ENCODE results near the gene FOXO6.
A peak's percentile ranks its signal among the peaks of the same experiment; 100 is the strongest.

FOXO6 gene
- 1.1 to 2.8 (median 1.7) reads per million in 4 donors for total RNA-seq

DNA sequence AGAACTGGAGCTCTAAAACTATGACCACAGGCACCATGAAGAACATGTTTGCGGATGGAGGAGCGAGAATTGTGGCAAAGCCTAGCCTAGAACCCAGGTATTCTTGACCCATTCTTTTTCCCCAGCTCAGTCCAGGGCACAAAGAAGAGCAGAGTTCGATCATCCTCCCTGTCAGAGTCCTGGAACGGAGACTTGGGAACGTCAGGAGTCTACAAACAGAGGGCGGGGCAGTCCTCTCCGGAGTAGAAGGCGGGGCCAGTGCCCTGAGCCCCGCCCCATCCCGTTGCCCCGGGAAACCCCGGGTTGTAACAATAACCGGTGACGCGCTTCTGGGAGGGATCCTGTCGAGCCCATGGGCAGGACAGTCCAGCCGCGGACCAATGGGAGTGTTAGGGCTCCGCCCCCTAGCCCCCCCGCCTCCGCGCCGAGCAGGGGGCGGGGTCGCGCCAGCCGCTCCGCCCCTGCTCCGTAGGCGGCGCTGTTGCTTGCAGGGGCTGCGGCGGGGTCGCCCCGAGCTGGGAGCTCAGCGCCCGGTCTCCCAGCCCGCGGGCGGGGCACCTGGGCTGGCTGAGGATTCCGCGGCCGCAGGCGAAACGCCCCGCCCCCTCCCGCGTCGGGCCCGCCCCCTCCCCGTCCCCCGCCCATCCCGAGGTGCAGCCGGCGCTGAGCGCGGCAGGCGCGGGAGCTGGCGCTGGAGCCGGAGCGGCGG, at the start of gene FOXO6:
FOXO6 (plus strand) TSS at position 649 of the 709 bp plus-strand sequence.
- DNase-seq = peak; percentile 85 to 90 (median 90)

DNA sequence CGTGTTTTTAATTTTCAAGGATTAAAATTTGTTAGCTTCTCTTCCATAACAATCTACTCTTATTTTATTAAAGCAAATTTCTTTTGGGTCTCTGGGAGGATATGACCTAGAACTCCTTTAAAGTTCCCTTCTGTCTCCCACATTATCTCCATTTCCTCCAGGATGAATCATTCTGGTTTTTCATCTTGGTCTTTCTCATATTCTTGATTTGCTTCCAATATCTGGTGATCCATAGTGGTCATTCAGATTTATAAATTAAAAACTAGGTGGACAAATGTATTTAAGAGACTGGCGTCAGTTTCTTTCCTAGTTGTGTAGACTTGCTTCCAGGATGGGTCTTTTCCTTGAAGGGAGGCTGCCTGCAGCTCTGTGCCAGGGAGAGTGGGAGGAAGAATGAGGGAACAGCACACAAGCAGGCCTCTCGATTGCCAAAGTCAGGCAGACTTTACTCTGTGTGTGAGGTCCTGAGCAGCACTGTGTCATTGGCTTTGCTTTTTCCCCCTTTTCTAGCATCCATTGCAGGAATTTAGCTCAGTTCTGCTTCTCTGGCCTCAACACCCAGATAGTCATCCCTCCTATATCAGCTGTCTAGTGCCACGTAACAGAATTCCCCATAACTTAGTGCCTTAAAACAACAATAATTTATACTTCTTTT, 48.1 kb upstream of the FOXO6 start:
- DNase-seq = no peak

DNA sequence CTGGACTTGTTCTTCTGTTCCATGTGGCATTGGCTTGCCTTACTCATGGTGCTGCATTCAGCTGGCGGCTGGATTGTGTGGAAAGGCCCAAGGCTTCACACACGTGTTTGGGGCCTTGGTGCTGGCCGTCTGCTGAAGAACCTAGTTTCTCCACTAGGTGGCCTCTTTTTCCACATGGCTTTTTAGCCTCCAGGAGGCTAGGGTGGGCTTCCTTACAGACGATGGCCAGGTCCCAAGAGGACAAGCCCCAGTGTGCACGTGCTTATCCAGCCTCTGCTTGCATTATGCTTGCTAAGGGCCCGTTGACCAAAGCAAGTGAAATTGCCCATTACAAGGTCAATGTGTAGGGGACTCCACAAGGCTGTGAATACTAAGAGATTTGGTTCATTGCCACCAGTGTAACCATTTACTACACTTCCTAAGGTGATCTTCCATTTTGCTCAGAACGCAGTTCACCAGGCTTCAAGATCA, 47.5 kb upstream of the FOXO6 start:
- peak in 1 of 5 donors; percentile 5 for DNase-seq

DNA sequence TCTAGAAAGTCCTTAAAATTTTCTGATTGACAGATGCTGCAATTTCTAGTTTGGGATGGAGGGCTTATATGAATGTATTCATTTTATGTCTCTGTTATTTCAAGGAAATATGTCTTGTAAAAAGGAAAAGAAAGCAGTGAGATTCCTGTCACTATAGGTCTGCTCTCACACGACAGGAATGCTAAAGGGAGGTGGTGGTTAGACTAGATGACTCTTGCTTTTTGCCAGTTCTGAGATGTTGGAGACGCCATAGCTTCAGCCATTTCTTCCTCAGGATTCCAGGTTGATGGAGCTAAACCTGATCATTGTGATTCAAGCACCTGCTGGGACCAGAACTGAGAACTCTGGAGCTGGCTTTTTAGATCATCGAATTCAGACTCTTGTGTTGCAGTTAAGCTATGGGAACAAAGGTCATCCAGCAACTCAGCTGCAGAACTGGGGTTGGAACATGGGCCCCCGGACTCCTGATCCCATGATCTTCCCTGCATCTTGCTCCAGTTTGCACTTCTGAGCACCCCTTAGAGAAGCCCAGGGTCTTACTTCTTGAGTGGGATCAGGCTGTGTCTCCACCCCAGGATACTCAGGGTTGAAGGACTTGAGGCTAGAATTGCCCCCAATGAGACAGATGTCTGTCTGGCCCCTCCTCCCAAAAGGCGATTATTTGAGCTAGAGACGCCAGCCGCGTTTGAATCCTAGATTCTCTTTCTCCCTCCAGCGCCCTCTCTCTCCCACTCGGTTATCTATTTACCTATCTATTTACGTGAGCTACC, 46.7 kb upstream of the FOXO6 start:
- no peak for DNase-seq

DNA sequence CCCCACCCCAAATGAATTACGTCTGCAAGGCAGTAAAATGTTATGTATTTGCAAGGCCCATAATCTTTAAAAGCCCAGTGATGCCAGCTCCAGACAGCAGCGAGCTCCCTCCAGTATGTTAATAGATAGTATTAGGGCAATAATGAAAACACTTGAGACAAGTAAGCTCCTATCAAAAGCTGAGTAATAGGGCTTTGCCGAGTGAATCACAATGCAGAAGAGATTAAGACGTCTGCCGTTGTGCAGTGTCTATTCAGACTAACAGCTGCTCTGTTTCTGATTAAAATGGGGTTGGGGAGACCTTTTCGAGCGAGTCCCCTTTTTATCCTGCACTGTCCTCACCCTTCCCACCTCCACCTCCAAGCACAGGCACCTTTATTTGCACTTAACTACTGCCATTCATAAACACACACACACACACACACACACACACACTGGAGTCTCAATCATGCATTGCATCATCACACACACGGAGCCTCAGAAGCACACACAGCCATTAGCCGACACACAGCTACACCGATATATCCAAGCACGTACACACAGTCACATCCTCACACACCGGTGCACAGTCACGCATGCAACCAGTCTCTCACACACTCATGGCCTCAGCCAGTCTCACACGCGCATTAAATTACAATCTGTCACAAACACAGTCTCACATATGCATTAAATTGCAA, 46.0 kb upstream of the FOXO6 start:
- no peak for DNase-seq

DNA sequence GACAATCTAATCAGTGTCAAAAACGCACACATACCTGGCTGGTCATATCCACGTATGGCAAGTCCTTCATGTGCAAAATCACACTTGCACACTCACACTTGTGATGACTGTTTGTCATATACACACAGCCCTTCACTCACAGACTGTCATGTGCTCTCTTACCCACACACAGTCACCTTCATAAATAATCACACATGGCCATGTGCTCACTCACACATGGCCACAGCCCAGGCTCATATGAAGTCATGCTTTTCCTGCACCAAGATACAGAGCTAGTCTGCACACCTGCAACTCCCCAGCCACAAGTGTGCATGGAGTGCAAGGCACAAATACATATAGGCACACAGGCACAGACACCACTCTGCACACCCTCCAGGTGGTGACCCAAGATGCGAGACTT, 45.4 kb upstream of the FOXO6 start:
- DNase-seq = no peak

DNA sequence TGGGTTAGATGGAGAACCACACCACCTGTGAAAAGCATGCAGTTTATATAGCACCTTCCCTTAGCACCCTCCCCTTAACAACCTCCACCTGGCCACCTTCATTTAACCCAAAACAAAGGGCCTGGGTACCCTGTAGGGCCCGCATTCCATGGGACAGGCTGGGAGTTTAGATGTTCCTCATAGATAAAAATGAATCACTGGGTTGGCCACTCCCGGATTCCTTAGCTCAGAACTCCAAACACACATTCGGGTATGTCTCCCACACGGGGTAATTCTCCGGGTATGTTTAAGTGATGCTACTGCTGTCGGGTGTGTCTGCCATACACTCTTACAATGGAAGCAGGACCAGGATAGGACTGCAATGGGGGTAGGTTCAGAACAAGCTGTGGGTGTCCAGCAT, 43.9 kb upstream of the FOXO6 start:
- no peak for DNase-seq

DNA sequence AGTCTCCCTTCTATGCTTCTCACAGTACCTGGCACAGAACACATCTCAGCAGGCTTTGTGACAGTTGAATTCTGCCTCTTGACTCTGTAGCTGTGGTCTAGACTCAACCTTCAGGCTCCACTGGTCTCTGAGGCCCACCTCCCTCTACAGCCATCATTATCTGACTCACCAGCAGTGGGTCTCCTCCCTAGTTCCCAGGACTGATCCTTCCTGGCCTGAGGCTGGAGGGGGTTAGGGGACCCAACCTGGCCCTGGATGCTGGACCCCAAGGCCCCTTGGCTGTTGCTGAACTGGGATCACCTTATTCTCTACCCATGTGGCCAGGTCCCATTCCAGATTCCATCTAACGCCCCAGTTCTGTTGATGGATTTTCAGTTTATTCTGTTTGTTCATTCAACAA, 43.1 kb upstream of the FOXO6 start:
- DNase-seq = no peak

DNA sequence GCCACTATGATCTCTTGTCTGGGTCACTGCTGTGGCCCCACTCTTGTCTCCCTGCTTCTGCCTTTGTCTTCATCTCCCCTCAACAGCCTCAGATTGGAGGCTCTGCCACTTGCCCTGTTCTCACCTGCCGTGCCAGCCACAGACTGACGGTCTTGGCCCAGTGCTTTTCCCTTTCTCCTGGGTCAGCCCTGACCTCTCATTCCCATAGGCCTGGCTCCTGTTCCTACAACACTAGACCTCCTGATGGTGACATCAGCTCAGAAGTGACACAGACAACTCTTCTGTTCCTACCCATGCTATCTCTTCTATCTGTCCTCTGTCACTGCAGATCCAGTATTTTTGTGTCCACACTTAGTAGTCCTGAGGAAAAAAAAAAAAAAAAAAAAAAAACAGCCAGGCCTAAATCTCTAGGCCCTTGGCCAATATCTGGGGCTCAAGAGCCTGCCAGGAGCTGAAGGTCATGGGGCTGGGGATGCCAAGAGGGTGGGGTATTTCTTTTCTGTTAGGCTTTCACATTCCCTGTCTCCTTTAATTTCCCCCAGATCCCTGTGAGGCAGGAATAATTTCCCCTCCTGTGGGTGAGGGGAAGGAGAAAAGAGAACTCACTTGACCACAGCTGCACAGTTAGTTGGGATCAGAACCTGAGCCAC, 42.0 kb upstream of the FOXO6 start:
- DNase-seq = no peak

DNA sequence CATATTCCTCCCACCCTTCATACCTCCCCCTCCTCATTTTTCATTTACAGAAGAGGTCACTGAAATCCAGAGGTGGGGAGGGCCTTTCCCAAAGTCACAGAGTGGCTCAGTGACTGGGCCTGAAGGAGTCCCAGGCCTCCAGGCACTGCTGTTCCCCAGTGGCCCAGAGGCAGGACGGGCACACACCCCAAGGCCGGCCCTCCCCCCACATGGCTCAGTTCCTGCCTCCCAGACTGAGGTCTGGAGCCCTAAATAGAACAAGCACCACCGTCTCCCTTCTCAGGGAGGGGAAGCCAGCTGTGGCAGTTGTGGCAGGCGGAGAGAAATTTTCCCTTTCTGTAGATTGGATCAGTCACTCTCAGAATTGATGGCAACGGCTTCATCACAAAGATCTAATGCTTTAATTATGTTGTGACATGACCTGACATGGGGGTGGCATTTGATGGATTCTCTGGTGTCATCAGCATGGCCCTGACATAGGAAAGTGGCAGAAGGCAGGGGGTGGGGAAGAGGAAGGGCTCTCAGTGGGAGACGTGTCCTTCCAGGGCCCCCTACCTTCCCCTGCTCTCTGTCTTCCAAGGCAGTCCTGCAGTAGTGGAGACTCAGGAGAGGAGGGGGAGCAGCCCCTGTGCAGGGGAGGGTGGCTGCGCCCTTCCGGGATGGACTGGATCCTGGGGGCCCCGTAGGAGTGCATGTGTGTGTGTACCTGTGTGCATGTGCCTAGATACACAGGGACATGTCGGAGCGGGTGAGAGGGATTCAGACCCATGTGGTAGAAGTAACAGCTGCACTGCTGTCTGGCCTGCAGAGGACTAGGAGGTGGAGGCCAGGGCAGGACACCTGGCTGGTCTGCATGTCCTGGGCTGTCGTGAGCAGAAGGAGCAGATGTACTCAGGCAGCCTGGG, 41.2 kb upstream of the FOXO6 start:
- DNase-seq = no peak

DNA sequence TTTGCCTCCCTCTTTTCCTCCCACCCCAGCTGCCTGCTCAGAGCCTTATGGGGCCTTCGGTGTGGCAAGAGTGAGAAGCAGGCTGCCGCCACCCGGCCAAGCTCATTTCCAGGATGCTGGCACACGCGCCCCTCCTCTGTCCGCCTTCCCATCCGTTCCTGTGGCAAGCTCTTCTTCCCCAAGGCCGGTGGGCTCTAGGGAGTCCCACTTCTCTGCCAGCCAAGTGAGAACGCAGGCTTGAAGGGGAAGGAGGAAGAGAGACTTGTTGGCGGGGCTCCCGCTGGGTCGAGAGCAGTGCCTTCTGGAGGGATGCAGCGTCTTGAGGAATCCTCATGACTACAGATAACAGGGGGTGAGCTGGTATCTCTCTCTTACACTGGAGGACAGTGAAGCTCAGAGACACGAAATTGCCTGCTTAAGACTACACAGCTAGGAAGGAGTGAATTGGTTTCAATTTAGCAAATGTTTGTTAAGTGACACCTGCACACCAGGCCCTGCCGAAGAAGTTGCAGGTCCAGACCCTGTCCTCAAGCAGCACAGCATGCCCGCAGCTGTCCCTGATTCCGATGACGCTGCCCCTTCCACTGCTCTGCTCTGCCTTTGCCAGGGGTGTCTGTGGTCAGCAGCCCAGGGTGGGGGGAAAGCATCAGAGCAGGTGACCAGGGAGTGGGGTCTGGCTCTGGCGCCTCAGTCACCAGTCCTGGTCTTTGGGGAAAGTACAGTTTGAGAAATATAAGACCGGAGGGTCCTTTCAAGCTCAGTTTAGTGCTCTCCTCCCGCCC, 40.1 kb upstream of the FOXO6 start:
- DNase-seq = no peak

DNA sequence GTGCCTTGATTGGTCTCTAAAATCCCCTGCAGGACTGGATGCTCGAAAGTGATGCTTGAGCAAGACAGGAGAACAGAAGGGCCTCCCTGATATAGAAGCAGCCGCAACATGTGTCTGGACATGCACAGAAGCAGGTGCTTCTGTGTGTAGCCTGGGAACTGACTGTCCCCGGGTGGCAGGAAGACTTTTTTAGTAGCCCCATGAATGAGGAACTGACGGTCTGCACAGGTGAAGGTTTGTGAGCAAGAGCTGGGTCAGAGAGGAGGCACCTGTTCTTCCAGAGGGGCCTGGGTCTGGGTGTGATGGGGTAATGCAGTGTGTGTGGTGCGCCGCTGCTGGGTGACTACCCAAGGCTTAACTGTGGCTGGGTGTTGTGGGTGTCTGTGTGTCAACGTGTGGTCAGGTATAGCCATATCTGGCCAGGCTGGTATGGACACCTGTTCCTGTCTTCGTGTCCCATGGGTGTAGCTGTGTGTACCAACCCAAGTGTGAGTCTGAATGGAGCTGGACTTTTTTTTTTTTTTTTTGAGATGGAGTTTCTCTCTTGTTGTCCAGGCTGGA, 39.1 kb upstream of the FOXO6 start:
- DNase-seq = no peak

DNA sequence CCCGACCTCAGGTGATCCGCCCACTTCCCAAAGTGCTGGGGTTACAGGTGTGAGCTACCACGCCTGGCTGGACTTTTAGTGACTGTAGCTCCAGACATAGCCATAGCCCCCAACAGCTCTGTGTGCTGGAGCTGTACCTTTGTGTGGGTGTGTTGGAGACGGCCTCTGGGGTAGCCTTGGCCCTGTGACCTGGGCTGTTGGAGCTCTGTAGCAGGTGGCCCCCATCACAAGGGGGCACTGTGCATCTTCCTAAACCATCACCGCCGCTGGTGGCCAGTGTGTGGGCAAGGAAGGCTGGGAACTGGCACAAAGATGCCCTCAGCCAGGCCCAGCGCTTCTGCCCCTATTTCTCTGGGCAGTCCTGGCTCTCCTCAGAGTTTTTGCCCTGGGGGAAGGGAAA, 38.4 kb upstream of the FOXO6 start:
- DNase-seq = peak in 1 of 5 donors; percentile 29

DNA sequence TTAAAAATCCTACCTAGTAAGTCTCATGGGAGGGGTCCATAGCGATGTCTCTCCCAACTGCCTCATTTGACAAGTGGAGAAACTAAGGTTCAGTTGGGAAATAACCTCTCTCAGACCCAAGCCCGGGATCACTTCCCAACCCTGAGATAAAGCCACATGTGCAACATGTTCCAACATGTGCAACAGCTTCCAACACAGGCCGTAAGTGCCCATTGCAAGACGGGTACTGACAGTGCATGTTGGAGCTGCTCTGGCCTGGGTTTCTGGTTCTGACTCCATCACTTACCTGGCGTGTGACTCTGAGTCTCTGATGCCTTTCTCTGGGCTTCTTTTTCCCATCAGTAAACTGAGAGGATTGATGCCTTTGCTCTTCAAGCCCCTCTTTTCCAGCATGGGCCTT, 38.0 kb upstream of the FOXO6 start:
- no peak for DNase-seq

DNA sequence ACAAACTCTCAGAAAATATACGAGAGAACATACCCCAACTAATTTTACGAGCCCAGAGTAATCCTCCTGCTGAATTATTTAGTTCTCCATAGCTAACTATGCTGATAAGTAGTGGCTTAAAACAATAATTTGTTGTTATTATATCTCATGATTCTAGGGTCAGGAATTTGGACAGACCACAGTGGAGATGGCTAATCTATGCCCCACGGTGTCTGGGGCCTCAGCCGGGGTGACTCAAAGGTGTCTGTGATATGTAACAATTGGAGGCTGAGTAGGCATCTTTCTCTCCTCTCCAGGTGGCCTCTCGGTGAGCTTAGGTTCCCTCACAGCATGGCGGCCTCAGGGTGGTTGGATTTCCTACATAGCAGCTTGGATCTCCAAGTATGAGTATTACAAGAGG, 35.4 kb upstream of the FOXO6 start:
- no peak for DNase-seq

DNA sequence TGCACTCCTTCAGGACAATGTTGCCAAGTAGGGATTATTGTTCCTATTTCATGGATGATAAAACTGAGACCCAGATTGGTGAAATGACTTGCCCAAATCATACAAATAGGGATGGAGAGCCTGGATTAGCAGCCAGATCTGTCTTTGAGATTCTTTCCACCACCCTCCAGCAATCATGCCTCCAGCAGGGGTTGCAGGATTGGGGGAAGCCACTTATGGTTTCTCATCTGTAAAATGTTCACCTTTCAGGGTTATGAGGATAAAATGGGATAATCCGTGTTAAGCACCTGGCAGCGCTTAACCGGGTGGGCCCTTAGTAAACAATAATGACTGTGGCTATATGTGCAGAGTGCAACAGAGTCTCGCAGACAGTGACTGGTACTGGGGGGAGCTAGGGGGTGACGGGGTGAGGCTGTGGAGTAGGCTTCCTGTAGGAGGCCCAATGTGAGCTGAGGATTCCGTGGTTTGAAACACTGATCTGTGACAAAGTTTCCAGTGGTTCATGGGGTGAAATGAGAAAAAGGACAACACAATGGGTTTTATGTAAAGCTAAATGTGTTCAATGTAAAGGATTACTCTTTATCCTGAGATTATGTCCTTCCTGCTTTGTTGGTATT, 33.7 kb upstream of the FOXO6 start:
- DNase-seq = no peak

DNA sequence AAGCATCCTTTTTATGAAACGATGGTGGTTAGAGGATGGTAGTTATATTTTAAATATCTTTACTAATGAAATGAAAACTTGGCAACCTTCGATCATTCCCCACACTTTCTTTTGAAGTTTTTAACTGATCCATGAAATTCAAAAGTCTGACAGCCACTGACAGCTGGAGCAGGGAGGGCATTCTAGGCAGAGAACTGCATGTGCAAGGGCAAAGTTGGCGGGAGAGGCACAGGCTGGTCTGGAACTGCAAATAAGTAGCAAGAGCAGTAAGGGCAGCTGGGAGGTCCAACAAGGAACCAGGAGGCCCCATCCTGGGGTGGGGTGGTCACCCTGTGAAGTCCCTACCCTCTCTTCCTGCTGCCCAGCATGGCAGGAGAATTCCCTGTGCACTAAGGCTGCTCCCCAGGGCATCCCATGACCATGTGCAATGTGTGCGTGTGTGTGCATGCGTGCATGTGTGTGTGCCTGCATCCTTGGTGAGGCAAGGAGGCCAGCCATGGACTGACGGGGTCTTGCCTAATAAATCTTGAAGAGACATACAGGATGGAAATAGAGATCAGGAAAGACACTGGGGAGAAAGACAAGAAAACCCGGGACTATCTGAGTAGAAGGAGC, 33.1 kb upstream of the FOXO6 start:
- DNase-seq = no peak

DNA sequence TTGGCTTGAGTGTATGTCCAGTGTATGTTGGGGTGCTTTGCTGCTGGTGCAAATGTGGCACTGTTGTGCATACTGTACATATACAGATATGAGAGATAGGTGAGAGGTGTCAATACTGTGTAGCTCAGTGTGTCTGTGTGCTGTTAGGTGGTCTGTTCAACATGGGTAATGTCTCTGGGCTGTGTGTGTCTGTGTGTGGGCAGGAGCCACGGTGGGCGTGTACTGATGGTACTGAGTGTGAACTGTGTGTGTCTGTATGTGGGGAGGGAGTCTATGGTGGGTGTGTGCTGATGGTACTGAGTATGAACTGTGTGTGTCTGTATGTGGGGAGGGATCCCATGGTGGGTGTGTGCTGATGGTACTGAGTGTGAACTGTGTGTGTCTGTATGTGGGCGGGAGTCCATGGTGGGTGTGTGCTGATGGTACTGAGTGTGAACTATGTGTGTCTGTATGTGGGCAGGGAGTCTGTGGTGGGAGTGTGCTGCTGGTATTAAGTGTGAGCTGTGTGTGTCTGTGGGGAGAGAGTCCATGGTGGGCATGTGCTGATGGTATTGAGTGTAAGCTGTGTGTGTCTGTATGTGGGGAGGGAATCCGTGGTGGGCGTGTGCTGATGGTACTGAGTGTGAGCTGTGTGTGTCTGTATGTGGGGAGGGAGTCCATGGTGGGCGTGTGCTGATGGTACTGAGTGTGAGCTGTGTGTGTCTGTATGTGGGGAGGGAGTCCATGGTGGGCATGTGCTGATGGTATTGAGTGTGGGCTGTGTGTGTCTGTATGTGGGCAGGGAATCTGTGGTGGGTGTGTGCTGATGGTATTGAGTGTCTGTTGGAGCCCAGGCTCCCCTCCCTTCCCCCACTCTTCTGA, 32.2 kb upstream of the FOXO6 start:
- DNase-seq = no peak
